HG02759 (cell line): Measurements from ENCODE around the gene AMOTL1.
"Not testable (repeated sequence)": the region's sequence is repeated elsewhere in the genome, so short reads cannot be mapped to it uniquely, and the experiment has no call there.

Experiments
- ATAC-seq: cut with Tn5 transposase; IDR thresholded peaks from one replicate; pipeline ENCODE4 v1.9.1; 2021; ENCODE audit warnings: mild to moderate bottlenecking, moderate library complexity; ENCODE audit not compliant: unreplicated experiment

The AMOTL1 gene

GRCh38 chr11:94769880-94770279 is 1.7 kb downstream of the AMOTL1 start:
- no peak for ATAC-seq

- ATAC-seq = no peak
Measured at GRCh38 chr11:94770563-94771120, 2.5 kb downstream of the AMOTL1 start.

- ATAC-seq = no peak
Measured at GRCh38 chr11:94771390-94771789, 3.2 kb downstream of the AMOTL1 start.

GRCh38 chr11:94771951-94772350 is 3.8 kb downstream of the AMOTL1 start:
- no peak for ATAC-seq

GRCh38 chr11:94773842-94774241 is 5.7 kb downstream of the AMOTL1 start:
- ATAC-seq = no peak

GRCh38 chr11:94774345-94774744 is 6.2 kb downstream of the AMOTL1 start:
- ATAC-seq = no peak

GRCh38 chr11:94775567-94776327 is 7.6 kb downstream of the AMOTL1 start:
- ATAC-seq = no peak

GRCh38 chr11:94776351-94777321 is 8.5 kb downstream of the AMOTL1 start:
- peak; percentile 81 for ATAC-seq

- no peak for ATAC-seq
Measured at GRCh38 chr11:94780432-94780831, 12.3 kb downstream of the AMOTL1 start.

GRCh38 chr11:94781837-94782236 is 13.7 kb downstream of the AMOTL1 start:
- no peak for ATAC-seq

GRCh38 chr11:94782446-94782845 is 14.3 kb downstream of the AMOTL1 start:
- ATAC-seq = no peak

- ATAC-seq = no peak
Measured at GRCh38 chr11:94784884-94785283, 16.7 kb downstream of the AMOTL1 start.

- ATAC-seq = no peak
Measured at GRCh38 chr11:94785509-94785908, 17.4 kb downstream of the AMOTL1 start.

- no peak for ATAC-seq
Measured at GRCh38 chr11:94786264-94787126, 18.3 kb downstream of the AMOTL1 start.

GRCh38 chr11:94787801-94788200 is 19.6 kb downstream of the AMOTL1 start:
- no peak for ATAC-seq

GRCh38 chr11:94788396-94788795 is 20.2 kb downstream of the AMOTL1 start:
- no peak for ATAC-seq

- no peak for ATAC-seq
Measured at GRCh38 chr11:94790197-94790596, 22.0 kb downstream of the AMOTL1 start.

GRCh38 chr11:94790661-94791180 is 22.6 kb downstream of the AMOTL1 start:
- ATAC-seq = no peak

GRCh38 chr11:94791216-94791889 is 23.2 kb downstream of the AMOTL1 start:
- ATAC-seq = no peak

GRCh38 chr11:94791942-94792341 is 23.8 kb downstream of the AMOTL1 start:
- ATAC-seq = not testable (repeated sequence)
